Femur (tissue), 1 donor: ENCODE results near the gene KCNQ1.

Source experiments
- DNase-seq: peaks from one replicate; pipeline ENCODE4 v3.0.0-alpha.2; 2017

Gene KCNQ1

GRCh38 chr11:2857918-2858317, 413.1 kb downstream of the KCNQ1 start:
- no peak for DNase-seq

GRCh38 chr11:2858995-2859698, 414.3 kb downstream of the KCNQ1 start:
- DNase-seq, result no peak

- no peak for DNase-seq
Observed at GRCh38 chr11:2859699-2860037, 414.9 kb downstream of the KCNQ1 start.

GRCh38 chr11:2860636-2861035, 415.8 kb downstream of the KCNQ1 start:
- no peak for DNase-seq

GRCh38 chr11:2862395-2863275, 417.8 kb downstream of the KCNQ1 start:
- DNase-seq, result no peak

- no peak for DNase-seq
Observed at GRCh38 chr11:2863276-2863618, 418.4 kb downstream of the KCNQ1 start.

GRCh38 chr11:2864901-2865300, 420.1 kb downstream of the KCNQ1 start:
- no peak for DNase-seq

- no peak for DNase-seq
Observed at GRCh38 chr11:2865922-2866577, 421.2 kb downstream of the KCNQ1 start.

GRCh38 chr11:2867142-2867541, 422.3 kb downstream of the KCNQ1 start:
- DNase-seq, result no peak

- no peak for DNase-seq
Observed at GRCh38 chr11:2867722-2868505, 423.1 kb downstream of the KCNQ1 start.

- DNase-seq, result no peak
Observed at GRCh38 chr11:2868506-2869133, 423.8 kb downstream of the KCNQ1 start.

GRCh38 chr11:2869134-2869526, 424.3 kb downstream of the KCNQ1 start:
- DNase-seq, result no peak

GRCh38 chr11:2869561-2870427, 425.0 kb downstream of the KCNQ1 start:
- DNase-seq, result no peak

GRCh38 chr11:2870460-2870859, 425.7 kb downstream of the KCNQ1 start:
- no peak for DNase-seq

- no peak for DNase-seq
Observed at GRCh38 chr11:2870969-2871680, 426.3 kb downstream of the KCNQ1 start.

- no peak for DNase-seq
Observed at GRCh38 chr11:2874963-2875362, 430.2 kb downstream of the KCNQ1 start.

- no peak for DNase-seq
Observed at GRCh38 chr11:2877474-2877873, 432.7 kb downstream of the KCNQ1 start.

- DNase-seq, result no peak
Observed at GRCh38 chr11:2878782-2879181, 434.0 kb downstream of the KCNQ1 start.

- DNase-seq, result no peak
Observed at GRCh38 chr11:2880646-2881045, 435.8 kb downstream of the KCNQ1 start.

GRCh38 chr11:2881076-2881980, 436.5 kb downstream of the KCNQ1 start:
- no peak for DNase-seq
